K562 (cell line): ENCODE measurements around the gene ZBTB20. TPM values are rescaled to one million over a fixed set of nuclear protein-coding genes. Genes with fewer than 3 reads are reported as not detected.

Experiments used
- ATAC-seq: fragments of 200-7000 bp; cut with Tn5 transposase; 3 replicates; pipeline ENCODE4 v1.9.1; 2020; ENCODE audit warnings: moderate library complexity
- BruUV-seq: library from RNA; stranded (reverse); fragments of 400-500 nt; replicated peaks from 2 replicates; lab custom pipeline; 2021; lab: Mats Ljungman, UMichigan
- CTCF ChIA-PET: fragments of 300-600 bp; formaldehyde crosslinking; extraction: SDS; loops from one replicate; lab custom pipeline; 2021; ENCODE audit warnings: low intra/inter-chr PET ratio; lab: Yijun Ruan, JAX
- POLR2A ChIA-PET: fragments of 300-600, 350-650 bp; sonication (Branson Sonifier 250); formaldehyde crosslinking; extraction: SDS; loops from one replicate; lab custom pipeline; 2021; ENCODE audit warnings: antibody characterized with exemption, inconsistent platforms; lab: Yijun Ruan, JAX
- DNase-seq, 4 experiments: peaks; one replicate each; pipeline versions ENCODE4 v3.0.0 to v3.0.0-alpha.2; 2011 to 2018; ENCODE audit warnings: low spot score in 3 of 4, mixed read lengths in 3 of 4; ENCODE audit errors: extremely low read depth in 1 of 4
- FAIRE-seq: peaks from 2 replicates; lab custom pipeline; 2011; peaks lifted over from hg19 to GRCh38; lab: Jason Lieb, UNC
- H2AFZ ChIP-seq: 2 replicates; pipeline ENCODE4 v1.6.0; 2011; ENCODE audit warnings: low read depth, low read length, control low read depth, inconsistent platforms
- H3K27ac ChIP-seq: fragments of 200-600 bp; 3 replicates; pipeline ENCODE4 v1.8.0; 2011; ENCODE audit warnings: low read depth, mild to moderate bottlenecking, control low read depth, inconsistent platforms, low read length, moderate library complexity, mixed read lengths; ENCODE audit errors: extremely low read depth
- H3K27me3 ChIP-seq, 2 experiments: fragments of 300-600 bp in 1 of 2; 2 replicates in 1 of 2; 3 replicates in 1 of 2; pipeline versions ENCODE4 v1.6.0 to v1.8.0; 2011; ENCODE audit warnings: inconsistent platforms in 2 of 2, low read length in 2 of 2, mild to moderate bottlenecking in 1 of 2, mixed read lengths in 1 of 2, moderate library complexity in 1 of 2; ENCODE audit not compliant: control insufficient read depth in 2 of 2, insufficient read depth in 2 of 2
- H3K36me3 ChIP-seq: fragments of 300-600 bp; 3 replicates; pipeline ENCODE4 v1.8.0; 2011; ENCODE audit warnings: mild to moderate bottlenecking, low read length, inconsistent platforms; ENCODE audit not compliant: control insufficient read depth, insufficient read depth
- H3K4me1 ChIP-seq, 2 experiments: fragments of 200-600 bp in 1 of 2; replicated peaks in 1 of 2; 2 replicates in 1 of 2; 3 replicates in 1 of 2; pipeline versions ENCODE4 v1.5.1 to v1.8.0; 2011; ENCODE audit warnings: inconsistent platforms in 2 of 2, low read length in 2 of 2, mild to moderate bottlenecking in 1 of 2, mixed read lengths in 1 of 2, moderate library complexity in 1 of 2; ENCODE audit not compliant: control insufficient read depth in 2 of 2, insufficient read depth in 2 of 2
- H3K4me2 ChIP-seq: 2 replicates; pipeline ENCODE4 v1.6.1; 2011; ENCODE audit warnings: low read length, control low read depth, inconsistent platforms, mixed read lengths; ENCODE audit not compliant: insufficient read depth
- H3K4me3 ChIP-seq: fragments of 200-600 bp; sonication (generic), shearing (Covaris generic); 2 replicates; pipeline ENCODE4 v1.5.1; 2016; ENCODE audit warnings: control low read depth, inconsistent platforms
- H3K79me2 ChIP-seq: fragments of 200-600 bp; 3 replicates; pipeline ENCODE4 v1.8.0; 2011; ENCODE audit warnings: low read length, inconsistent platforms; ENCODE audit not compliant: control insufficient read depth, insufficient read depth
- H3K9ac ChIP-seq, 2 experiments: 2 replicates each; pipeline versions ENCODE4 v1.6.0 to v1.6.1; 2011; ENCODE audit warnings: low read depth in 2 of 2, low read length in 2 of 2, control low read depth in 1 of 2, inconsistent platforms in 1 of 2, mild to moderate bottlenecking in 1 of 2, mixed read lengths in 1 of 2; ENCODE audit not compliant: insufficient read depth in 1 of 2
- H3K9me1 ChIP-seq: one replicate; pipeline ENCODE4 v1.6.0; 2011; ENCODE audit warnings: inconsistent platforms, mild to moderate bottlenecking, low read length, moderate library complexity; ENCODE audit not compliant: control insufficient read depth, insufficient read depth
- H3K9me3 ChIP-seq: replicated peaks from 2 replicates; pipeline ENCODE4 v1.5.1; 2011; ENCODE audit warnings: low read depth, low read length, inconsistent platforms; ENCODE audit not compliant: control insufficient read depth, insufficient read depth
- H4K20me1 ChIP-seq: replicated peaks from 2 replicates; pipeline ENCODE4 v1.6.1; 2011; ENCODE audit warnings: low read length, inconsistent platforms, mixed read lengths; ENCODE audit not compliant: control insufficient read depth, insufficient read depth
- EWSR1 ChIP-seq: fragments of 450-650 bp; IDR thresholded peaks from 2 replicates; pipeline ENCODE4 v1.6.1; 2018; ENCODE audit warnings: borderline replicate concordance, mild to moderate bottlenecking, low read depth, moderate library complexity; ENCODE audit not compliant: partially characterized antibody
- HNRNPUL1 ChIP-seq: fragments of 200-400 bp; formaldehyde crosslinking; IDR thresholded peaks from 2 replicates; pipeline ENCODE4 v1.6.1; 2017; ENCODE audit warnings: low read length
- MCM3 ChIP-seq: fragments of 450-650 bp; IDR thresholded peaks from 2 replicates; pipeline ENCODE4 v1.6.1; 2016
- MEIS2 ChIP-seq: fragments of 450-650 bp; IDR thresholded peaks from 2 replicates; pipeline ENCODE4 v1.6.1; 2014; ENCODE audit warnings: mild to moderate bottlenecking; ENCODE audit not compliant: partially characterized antibody
- NEUROD1 ChIP-seq: fragments of 150-350 bp; IDR thresholded peaks from 2 replicates; pipeline ENCODE4 v1.6.1; 2014; ENCODE audit warnings: borderline replicate concordance, low read length, low read depth; ENCODE audit not compliant: partially characterized antibody
- POLR3G ChIP-seq: IDR thresholded peaks from 2 replicates; pipeline ENCODE4 v1.6.1; 2011; ENCODE audit not compliant: insufficient read length, insufficient replicate concordance; ENCODE audit errors: extremely low read depth
- XRCC3 ChIP-seq: fragments of 450-650 bp; IDR thresholded peaks from 2 replicates; pipeline ENCODE4 v1.6.1; 2017; ENCODE audit warnings: mild to moderate bottlenecking, moderate library complexity
- ZBTB1 ChIP-seq: sonication (generic); formaldehyde crosslinking; IDR thresholded peaks from 2 replicates; pipeline ENCODE4 v1.8.1; 2023; ENCODE audit warnings: missing genetic modification reagents, low read depth, mild to moderate bottlenecking, borderline replicate concordance
- ZNF431 ChIP-seq: sonication (generic); formaldehyde crosslinking; IDR thresholded peaks from 2 replicates; pipeline ENCODE4 v1.8.0; 2022; ENCODE audit warnings: mild to moderate bottlenecking, missing genetic modification reagents
- ZNF77 ChIP-seq: fragments of 250-450 bp; sonication (Bioruptor Pico); IDR thresholded peaks from 2 replicates; pipeline ENCODE4 v1.5.0; 2020
- WGBS: fragments of 100-300 bp; shearing (Covaris generic); methylation state at CpG from one replicate; pipeline ENCODE4 v1.1.6; 2016; ENCODE audit warnings: low coverage, mixed read lengths; ENCODE audit not compliant: insufficient coverage; ENCODE audit errors: missing lambda C conversion rate; 5-methylcytosine and 5-hydroxymethylcytosine counted together
- in situ Hi-C: fragments of 300-500 bp; cut with MboI; formaldehyde crosslinking; loops from 4 replicates; pipeline ENCODE4 v1.15.0; 2018; ENCODE audit warnings: inconsistent platforms, mixed read lengths
- intact Hi-C: fragments of 100-400 bp; cut with micrococcal nuclease; formaldehyde crosslinking; loops from 2 replicates; pipeline ENCODE4 v1.14.2; 2022
- polyA plus RNA-seq, 8 experiments: library from polyadenylated mRNA; depleted of rRNA in 4 of 8; stranded (reverse) in 5 of 8; unstranded in 3 of 8; fragments of >200 nt; fragmentation: Nextera tagmentation in 2 of 8; fragmentation: Illumina TruSeq in 1 of 8; extraction: Ambion mirVana in 2 of 8; extraction: Trizol in 1 of 8; gene quantifications; 2 replicates each; pipeline versions ENCODE4 v1.2.1 to v1.2.3, GENCODE V29; 2011 to 2014; ENCODE audit warnings: inconsistent platforms in 1 of 8, missing spikeins in 1 of 8
- total RNA-seq, 7 experiments: library from RNA; depleted of rRNA in 6 of 7; stranded (reverse); fragments of >200 nt in 6 of 7; fragmentation: Illumina TruSeq in 2 of 7; extraction: Trizol in 2 of 7; gene quantifications; 2 replicates each; pipeline versions ENCODE4 v1.2.1 to v1.2.3, GENCODE V29; 2011 to 2021; ENCODE audit warnings: low replicate concordance in 1 of 7
- TF ChIP-seq, protein P1 (sequence below): fragments of 250-450 bp; sonication (Bioruptor Pico); IDR thresholded peaks from 2 replicates; pipeline ENCODE4 v1.8.0; 2022; ENCODE audit warnings: inconsistent platforms
- TF ChIP-seq, protein P2 (sequence below): fragments of 450-650 bp; formaldehyde crosslinking; IDR thresholded peaks from 2 replicates; pipeline ENCODE4 v1.4.0; 2020; ENCODE audit warnings: mild to moderate bottlenecking
- TF ChIP-seq, protein P3 (sequence below): sonication (generic); formaldehyde crosslinking; IDR thresholded peaks from 2 replicates; pipeline ENCODE4 v1.8.1; 2022; ENCODE audit warnings: missing genetic modification reagents
- TF ChIP-seq, protein P4 (sequence below): sonication (generic); formaldehyde crosslinking; IDR thresholded peaks from 2 replicates; pipeline ENCODE4 v1.8.1; 2023; ENCODE audit warnings: missing genetic modification reagents, mild to moderate bottlenecking, borderline replicate concordance

The ZBTB20 gene
- total and polyA plus RNA-seq, 9 of the 15 experiments (the other 6 are each of a cell fraction or from before 2014, with no cell fraction given) = 0.17 to 1.7 (median 0.45) TPM

DNA sequence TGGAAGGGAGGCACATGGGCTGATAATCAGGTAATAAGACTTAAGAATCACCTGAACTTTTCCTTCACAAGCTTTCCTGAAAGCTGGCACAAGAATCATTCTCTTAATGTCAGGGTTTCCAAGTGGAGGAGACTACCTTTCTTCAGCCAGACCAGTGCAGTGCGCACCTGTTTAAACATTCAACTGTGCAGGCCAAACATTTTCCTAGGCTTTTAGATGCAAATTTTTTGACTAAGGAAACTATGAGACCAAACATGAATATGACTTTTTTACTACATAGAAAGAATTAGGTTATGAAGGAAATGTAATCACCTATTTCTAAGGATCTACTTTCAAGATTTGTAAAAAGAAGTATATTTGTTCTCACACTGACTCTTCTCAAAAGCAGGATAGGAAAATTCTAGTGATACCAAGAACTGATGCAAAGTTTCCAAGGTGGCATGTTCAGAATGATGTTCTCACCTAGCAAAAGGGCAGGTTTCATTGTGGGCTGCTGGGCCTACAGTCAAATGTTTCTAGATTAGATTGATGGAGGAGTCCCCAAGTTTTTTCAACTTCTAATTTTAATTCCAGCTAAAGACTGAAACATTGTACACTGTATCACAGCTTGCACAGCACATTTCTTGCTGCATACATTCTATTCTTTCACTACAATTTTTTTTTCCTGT is 514.2 kb downstream of the ZBTB20 start:
- ChIA-PET POLR2A (no interaction called here), CTCF (no interaction called here)
- no peak overlapping the region for H3K9ac ChIP-seq
- in situ Hi-C loops (no loop called here), intact Hi-C loops (no loop called here)
- no peak overlapping the region for H3K4me3 ChIP-seq
- no CpG with 5 or more reads among the region's 1 CpG for WGBS
- no peaks in the 10 kb centered on the region for H3K27me3 ChIP-seq
- DNase-seq (no peak), FAIRE-seq (no peak), ATAC-seq (no peak)
- H4K20me1 ChIP-seq = no peaks in the 10 kb centered on the region
- no peaks in the 10 kb centered on the region for H3K4me1 ChIP-seq
- H3K36me3 ChIP-seq = no peaks in the 10 kb centered on the region
- no peak overlapping the region for H3K4me2 ChIP-seq
- no peaks in the 10 kb centered on the region for H3K9me1 ChIP-seq
- H3K9me3 ChIP-seq = no peaks in the 10 kb centered on the region
- no peaks in the 10 kb centered on the region for H3K79me2 ChIP-seq
- H3K27ac ChIP-seq = no peak overlapping the region
- H2AFZ ChIP-seq = no peak overlapping the region
- BruUV-seq = no TSS peak
- TF ChIP-seq XRCC3 = no peak
- TF ChIP-seq, protein P1, sequence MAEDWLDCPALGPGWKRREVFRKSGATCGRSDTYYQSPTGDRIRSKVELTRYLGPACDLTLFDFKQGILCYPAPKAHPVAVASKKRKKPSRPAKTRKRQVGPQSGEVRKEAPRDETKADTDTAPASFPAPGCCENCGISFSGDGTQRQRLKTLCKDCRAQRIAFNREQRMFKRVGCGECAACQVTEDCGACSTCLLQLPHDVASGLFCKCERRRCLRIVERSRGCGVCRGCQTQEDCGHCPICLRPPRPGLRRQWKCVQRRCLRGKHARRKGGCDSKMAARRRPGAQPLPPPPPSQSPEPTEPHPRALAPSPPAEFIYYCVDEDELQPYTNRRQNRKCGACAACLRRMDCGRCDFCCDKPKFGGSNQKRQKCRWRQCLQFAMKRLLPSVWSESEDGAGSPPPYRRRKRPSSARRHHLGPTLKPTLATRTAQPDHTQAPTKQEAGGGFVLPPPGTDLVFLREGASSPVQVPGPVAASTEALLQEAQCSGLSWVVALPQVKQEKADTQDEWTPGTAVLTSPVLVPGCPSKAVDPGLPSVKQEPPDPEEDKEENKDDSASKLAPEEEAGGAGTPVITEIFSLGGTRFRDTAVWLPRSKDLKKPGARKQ (CRISPR knock-in tag) = no peak
- no peak for TF ChIP-seq NEUROD1
- no peak for TF ChIP-seq POLR3G
- TF ChIP-seq, protein P2, sequence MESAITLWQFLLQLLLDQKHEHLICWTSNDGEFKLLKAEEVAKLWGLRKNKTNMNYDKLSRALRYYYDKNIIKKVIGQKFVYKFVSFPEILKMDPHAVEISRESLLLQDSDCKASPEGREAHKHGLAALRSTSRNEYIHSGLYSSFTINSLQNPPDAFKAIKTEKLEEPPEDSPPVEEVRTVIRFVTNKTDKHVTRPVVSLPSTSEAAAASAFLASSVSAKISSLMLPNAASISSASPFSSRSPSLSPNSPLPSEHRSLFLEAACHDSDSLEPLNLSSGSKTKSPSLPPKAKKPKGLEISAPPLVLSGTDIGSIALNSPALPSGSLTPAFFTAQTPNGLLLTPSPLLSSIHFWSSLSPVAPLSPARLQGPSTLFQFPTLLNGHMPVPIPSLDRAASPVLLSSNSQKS (CRISPR knock-in tag) = no peak
- TF ChIP-seq MCM3 = no peak
- TF ChIP-seq, protein P3, sequence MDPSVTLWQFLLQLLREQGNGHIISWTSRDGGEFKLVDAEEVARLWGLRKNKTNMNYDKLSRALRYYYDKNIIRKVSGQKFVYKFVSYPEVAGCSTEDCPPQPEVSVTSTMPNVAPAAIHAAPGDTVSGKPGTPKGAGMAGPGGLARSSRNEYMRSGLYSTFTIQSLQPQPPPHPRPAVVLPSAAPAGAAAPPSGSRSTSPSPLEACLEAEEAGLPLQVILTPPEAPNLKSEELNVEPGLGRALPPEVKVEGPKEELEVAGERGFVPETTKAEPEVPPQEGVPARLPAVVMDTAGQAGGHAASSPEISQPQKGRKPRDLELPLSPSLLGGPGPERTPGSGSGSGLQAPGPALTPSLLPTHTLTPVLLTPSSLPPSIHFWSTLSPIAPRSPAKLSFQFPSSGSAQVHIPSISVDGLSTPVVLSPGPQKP (CRISPR knock-in tag) = no peak
- no peak for TF ChIP-seq HNRNPUL1
- TF ChIP-seq, protein P4, sequence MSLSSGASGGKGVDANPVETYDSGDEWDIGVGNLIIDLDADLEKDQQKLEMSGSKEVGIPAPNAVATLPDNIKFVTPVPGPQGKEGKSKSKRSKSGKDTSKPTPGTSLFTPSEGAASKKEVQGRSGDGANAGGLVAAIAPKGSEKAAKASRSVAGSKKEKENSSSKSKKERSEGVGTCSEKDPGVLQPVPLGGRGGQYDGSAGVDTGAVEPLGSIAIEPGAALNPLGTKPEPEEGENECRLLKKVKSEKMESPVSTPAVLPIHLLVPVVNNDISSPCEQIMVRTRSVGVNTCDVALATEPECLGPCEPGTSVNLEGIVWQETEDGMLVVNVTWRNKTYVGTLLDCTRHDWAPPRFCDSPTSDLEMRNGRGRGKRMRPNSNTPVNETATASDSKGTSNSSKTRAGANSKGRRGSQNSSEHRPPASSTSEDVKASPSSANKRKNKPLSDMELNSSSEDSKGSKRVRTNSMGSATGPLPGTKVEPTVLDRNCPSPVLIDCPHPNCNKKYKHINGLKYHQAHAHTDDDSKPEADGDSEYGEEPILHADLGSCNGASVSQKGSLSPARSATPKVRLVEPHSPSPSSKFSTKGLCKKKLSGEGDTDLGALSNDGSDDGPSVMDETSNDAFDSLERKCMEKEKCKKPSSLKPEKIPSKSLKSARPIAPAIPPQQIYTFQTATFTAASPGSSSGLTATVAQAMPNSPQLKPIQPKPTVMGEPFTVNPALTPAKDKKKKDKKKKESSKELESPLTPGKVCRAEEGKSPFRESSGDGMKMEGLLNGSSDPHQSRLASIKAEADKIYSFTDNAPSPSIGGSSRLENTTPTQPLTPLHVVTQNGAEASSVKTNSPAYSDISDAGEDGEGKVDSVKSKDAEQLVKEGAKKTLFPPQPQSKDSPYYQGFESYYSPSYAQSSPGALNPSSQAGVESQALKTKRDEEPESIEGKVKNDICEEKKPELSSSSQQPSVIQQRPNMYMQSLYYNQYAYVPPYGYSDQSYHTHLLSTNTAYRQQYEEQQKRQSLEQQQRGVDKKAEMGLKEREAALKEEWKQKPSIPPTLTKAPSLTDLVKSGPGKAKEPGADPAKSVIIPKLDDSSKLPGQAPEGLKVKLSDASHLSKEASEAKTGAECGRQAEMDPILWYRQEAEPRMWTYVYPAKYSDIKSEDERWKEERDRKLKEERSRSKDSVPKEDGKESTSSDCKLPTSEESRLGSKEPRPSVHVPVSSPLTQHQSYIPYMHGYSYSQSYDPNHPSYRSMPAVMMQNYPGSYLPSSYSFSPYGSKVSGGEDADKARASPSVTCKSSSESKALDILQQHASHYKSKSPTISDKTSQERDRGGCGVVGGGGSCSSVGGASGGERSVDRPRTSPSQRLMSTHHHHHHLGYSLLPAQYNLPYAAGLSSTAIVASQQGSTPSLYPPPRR (CRISPR knock-in tag) = no peak
- no peak for TF ChIP-seq MEIS2
- no peak for TF ChIP-seq ZNF431
- no peak for TF ChIP-seq ZNF77 (CRISPR knock-in tag)
- no peak for TF ChIP-seq EWSR1
- no peak for TF ChIP-seq ZBTB1 (CRISPR knock-in tag)
